ENCODE data around the gene AHSG. TPM values are rescaled to one million over a fixed set of nuclear protein-coding genes. Genes with fewer than 3 reads are reported as not detected.

Gene AHSG
- polyA plus RNA-seq, 1 experiment = not detected

GRCh38 chr3:186613637-186614265 lies 891 bp downstream of the AHSG start:
- ChIA-PET CTCF (interaction anchor here (0.8 to 14.1 kb wide), 15 partner anchors 11 to 1101 kb away, joined by 3 to 196 read pairs (median 6); partner anchors contain the start of genes DNAJB11 and RFC4), POLR2A (no interaction called here)
- Histone ChIP-seq H3K36me3 (ENCODE audit: control insufficient read depth, insufficient read depth, low read length) (no peaks in the 10 kb centered on the region), H3K4me3 (ENCODE audit: low read depth, low read length) (no peak overlapping the region), H3K27me3 (ENCODE audit: control insufficient read depth, insufficient read depth, low read length) (peaks cover 3% of the 10 kb centered on the region)
- DNase-seq (ENCODE audit: low read depth) = no peak
- no peak for TF ChIP-seq CTCF (IDR thresholded peaks at IDR 0.05; ENCODE audit: insufficient read depth, low read depth, low read length)

GRCh38 chr3:186614266-186614596 lies 1.4 kb downstream of the AHSG start:
- Histone ChIP-seq H3K36me3 (ENCODE audit: control insufficient read depth, insufficient read depth, low read length) (no peaks in the 10 kb centered on the region), H3K4me3 (ENCODE audit: low read depth, low read length) (no peak overlapping the region), H3K27me3 (ENCODE audit: control insufficient read depth, insufficient read depth, low read length) (peaks cover 3% of the 10 kb centered on the region)
- DNase-seq (ENCODE audit: low read depth) = no peak
- TF ChIP-seq CTCF (IDR thresholded peaks at IDR 0.05; ENCODE audit: insufficient read depth, low read depth, low read length) = no peak
- ChIA-PET CTCF (interaction anchor here (0.6 to 14.1 kb wide), 31 partner anchors 11 to 1152 kb away, joined by 3 to 196 read pairs (median 4); partner anchors contain the start of genes DNAJB11 and RFC4), POLR2A (interaction anchor here (0.5 kb wide), 2 partner anchors 17 to 174 kb away, joined by 3 to 7 read pairs; no protein-coding TSS in a partner anchor)

- TF ChIP-seq CTCF (IDR thresholded peaks at IDR 0.05; ENCODE audit: insufficient read depth, low read depth, low read length) = peak; percentile 99
- ChIA-PET CTCF (interaction anchor here (0.6 to 14.1 kb wide), 41 partner anchors 7 to 1599 kb away, joined by 3 to 196 read pairs (median 4); partner anchors contain the start of genes DNAJB11 and RFC4), POLR2A (interaction anchor here (0.5 kb wide), 2 partner anchors 18 to 174 kb away, joined by 3 to 7 read pairs; no protein-coding TSS in a partner anchor)
- peaks cover 3% of the 10 kb centered on the region for H3K27me3 ChIP-seq (ENCODE audit: control insufficient read depth, insufficient read depth, low read length)
- no peaks in the 10 kb centered on the region for H3K36me3 ChIP-seq (ENCODE audit: control insufficient read depth, insufficient read depth, low read length)
- no peak overlapping the region for H3K4me3 ChIP-seq (ENCODE audit: low read depth, low read length)
- DNase-seq (ENCODE audit: low read depth) = no peak
Measured at GRCh38 chr3:186614597-186615483, 2.0 kb downstream of the AHSG start.

- no peak overlapping the region for H3K4me3 ChIP-seq (ENCODE audit: low read depth, low read length)
- TF ChIP-seq CTCF (IDR thresholded peaks at IDR 0.05; ENCODE audit: insufficient read depth, low read depth, low read length) = no peak
- DNase-seq (ENCODE audit: low read depth) = no peak
- no peaks in the 10 kb centered on the region for H3K36me3 ChIP-seq (ENCODE audit: control insufficient read depth, insufficient read depth, low read length)
- CTCF ChIA-PET = interaction anchor here (0.6 to 14.1 kb wide), 21 partner anchors 9 to 639 kb away, joined by 3 to 196 read pairs (median 6); partner anchors contain the start of gene EIF4A2
- POLR2A ChIA-PET = no interaction called here
- H3K27me3 ChIP-seq (ENCODE audit: control insufficient read depth, insufficient read depth, low read length) = peaks cover 3% of the 10 kb centered on the region
Measured at GRCh38 chr3:186616299-186616617, 3.4 kb downstream of the AHSG start.
